Mucosa of rectum (tissue), 2 donors: ENCODE results near the gene REC114.
"Not testable (repeated sequence)": the region's sequence is repeated elsewhere in the genome, so short reads cannot be mapped to it uniquely, and the experiment has no call there.

Experiments
- H3K27ac ChIP-seq, 2 donors: one replicate each; pipeline ENCODE4 v1.7.0; 2013; ENCODE audit warnings: inconsistent platforms in 2 of 2, low read depth in 2 of 2, low read length in 2 of 2
- H3K27me3 ChIP-seq, 2 donors: one replicate each; pipeline ENCODE4 v1.7.0; 2013; ENCODE audit warnings: low read length in 2 of 2; ENCODE audit not compliant: control insufficient read depth in 2 of 2, insufficient read depth in 2 of 2
- H3K36me3 ChIP-seq, 2 donors: one replicate each; pipeline ENCODE4 v1.7.0; 2013; ENCODE audit warnings: low read length in 2 of 2; ENCODE audit not compliant: control insufficient read depth in 2 of 2, insufficient read depth in 2 of 2
- H3K4me1 ChIP-seq, 2 donors: one replicate each; pipeline ENCODE4 v1.7.0; 2013; ENCODE audit warnings: low read length in 2 of 2, mild to moderate bottlenecking in 1 of 2; ENCODE audit not compliant: control insufficient read depth in 2 of 2, insufficient read depth in 2 of 2
- H3K4me3 ChIP-seq, 2 donors: one replicate each; pipeline ENCODE4 v1.7.0; 2013; ENCODE audit warnings: low read length in 2 of 2
- H3K9ac ChIP-seq, 2 donors: one replicate each; pipeline ENCODE4 v1.7.0; 2013; ENCODE audit warnings: low read length in 2 of 2, low read depth in 1 of 2, mild to moderate bottlenecking in 1 of 2
- H3K9me3 ChIP-seq, 2 donors: one replicate each; pipeline ENCODE4 v1.7.0; 2013; ENCODE audit warnings: low read length in 2 of 2; ENCODE audit not compliant: control insufficient read depth in 2 of 2
- donor health status: healthy.
- donor health status: Normal muscosa, but diverticular disease.

The REC114 gene

GRCh38 chr15:73449980-73450379, 7.0 kb downstream of the REC114 start:
- H3K4me1 ChIP-seq, H3K36me3 ChIP-seq, H3K27ac ChIP-seq, H3K4me3 ChIP-seq, H3K9ac ChIP-seq, H3K27me3 ChIP-seq, H3K9me3 ChIP-seq: not testable (repeated sequence)

- no peaks in the 10 kb centered on the region for H3K36me3 ChIP-seq
- no peak overlapping the region for H3K9ac ChIP-seq
- H3K27ac ChIP-seq, result no peak overlapping the region
- H3K9me3 ChIP-seq, result no peaks in the 10 kb centered on the region
- no peaks in the 10 kb centered on the region for H3K4me1 ChIP-seq
- no peaks in the 10 kb centered on the region for H3K27me3 ChIP-seq
- H3K4me3 ChIP-seq, result no peak overlapping the region
Measured at GRCh38 chr15:73454096-73454495, 11.1 kb downstream of the REC114 start.

GRCh38 chr15:73455876-73456275, 12.9 kb downstream of the REC114 start:
- Histone ChIP-seq H3K9me3 (no peaks in the 10 kb centered on the region), H3K9ac (no peak overlapping the region), H3K27ac (no peak overlapping the region)

GRCh38 chr15:73457334-73457733, 14.4 kb downstream of the REC114 start:
- Histone ChIP-seq H3K27ac (no peak overlapping the region), H3K4me1 (no peaks in the 10 kb centered on the region), H3K4me3 (no peak overlapping the region), H3K9me3 (no peaks in the 10 kb centered on the region), H3K9ac (no peak overlapping the region), H3K27me3 (no peaks in the 10 kb centered on the region), H3K36me3 (no peaks in the 10 kb centered on the region)

More at GRCh38 chr15:73455876-73456275, 12.9 kb downstream of the REC114 start:
- Histone ChIP-seq H3K27me3 (no peaks in the 10 kb centered on the region), H3K4me1 (no peaks in the 10 kb centered on the region), H3K4me3 (no peak overlapping the region), H3K36me3 (no peaks in the 10 kb centered on the region)

GRCh38 chr15:73460662-73461061, 17.7 kb downstream of the REC114 start:
- no peaks in the 10 kb centered on the region for H3K4me1 ChIP-seq
- no peak overlapping the region for H3K4me3 ChIP-seq
- no peaks in the 10 kb centered on the region for H3K36me3 ChIP-seq
- H3K9ac ChIP-seq, result no peak overlapping the region
- H3K27me3 ChIP-seq, result peaks cover 0 to 4% of the 10 kb centered on the region in 2 donors
- no peak overlapping the region for H3K27ac ChIP-seq
- H3K9me3 ChIP-seq, result no peaks in the 10 kb centered on the region

GRCh38 chr15:73464602-73465001, 21.6 kb downstream of the REC114 start:
- Histone ChIP-seq H3K4me1 (no peaks in the 10 kb centered on the region), H3K36me3 (no peaks in the 10 kb centered on the region), H3K9me3 (no peaks in the 10 kb centered on the region), H3K4me3 (no peak overlapping the region), H3K27ac (no peak overlapping the region), H3K27me3 (peaks cover 0 to 4% of the 10 kb centered on the region in 2 donors), H3K9ac (no peak overlapping the region)

- Histone ChIP-seq H3K4me3 (no peak overlapping the region), H3K27ac (no peak overlapping the region), H3K27me3 (peaks cover 0 to 4% of the 10 kb centered on the region in 2 donors), H3K36me3 (no peaks in the 10 kb centered on the region), H3K9ac (no peak overlapping the region), H3K9me3 (no peaks in the 10 kb centered on the region), H3K4me1 (no peaks in the 10 kb centered on the region)
Measured at GRCh38 chr15:73467758-73468157, 24.8 kb downstream of the REC114 start.

- no peaks in the 10 kb centered on the region for H3K9me3 ChIP-seq
- no peaks in the 10 kb centered on the region for H3K36me3 ChIP-seq
- no peaks in the 10 kb centered on the region for H3K27me3 ChIP-seq
- no peaks in the 10 kb centered on the region for H3K4me1 ChIP-seq
- H3K4me3 ChIP-seq, result no peak overlapping the region
- H3K9ac ChIP-seq, result no peak overlapping the region
- H3K27ac ChIP-seq, result no peak overlapping the region
Measured at GRCh38 chr15:73474785-73475184, 31.8 kb downstream of the REC114 start.

GRCh38 chr15:73476704-73477216, 33.8 kb downstream of the REC114 start:
- no peak overlapping the region for H3K9ac ChIP-seq

GRCh38 chr15:73480050-73480449, 37.1 kb downstream of the REC114 start:
- H3K9ac ChIP-seq, result no peak overlapping the region
- H3K4me1 ChIP-seq, result no peaks in the 10 kb centered on the region
- no peaks in the 10 kb centered on the region for H3K36me3 ChIP-seq
- no peaks in the 10 kb centered on the region for H3K9me3 ChIP-seq
- H3K27ac ChIP-seq, result no peak overlapping the region
- H3K4me3 ChIP-seq, result no peak overlapping the region
- H3K27me3 ChIP-seq, result no peaks in the 10 kb centered on the region

More at GRCh38 chr15:73476704-73477216, 33.8 kb downstream of the REC114 start:
- Histone ChIP-seq H3K36me3 (no peaks in the 10 kb centered on the region), H3K27ac (no peak overlapping the region), H3K4me1 (no peaks in the 10 kb centered on the region), H3K4me3 (no peak overlapping the region), H3K9me3 (no peaks in the 10 kb centered on the region), H3K27me3 (no peaks in the 10 kb centered on the region)

GRCh38 chr15:73482166-73482565, 39.2 kb downstream of the REC114 start:
- Histone ChIP-seq H3K9me3 (no peaks in the 10 kb centered on the region), H3K4me1 (no peaks in the 10 kb centered on the region), H3K36me3 (no peaks in the 10 kb centered on the region), H3K27ac (no peak overlapping the region), H3K27me3 (no peaks in the 10 kb centered on the region), H3K9ac (no peak overlapping the region), H3K4me3 (no peak overlapping the region)
